GM19397 (cell line): ENCODE data around the gene SLC2A4RG.

Experiments
- ATAC-seq: cut with Tn5 transposase; IDR thresholded peaks from one replicate; pipeline ENCODE4 v1.9.1; 2021; ENCODE audit warnings: mild to moderate bottlenecking, moderate library complexity; ENCODE audit not compliant: unreplicated experiment

SLC2A4RG gene

DNA sequence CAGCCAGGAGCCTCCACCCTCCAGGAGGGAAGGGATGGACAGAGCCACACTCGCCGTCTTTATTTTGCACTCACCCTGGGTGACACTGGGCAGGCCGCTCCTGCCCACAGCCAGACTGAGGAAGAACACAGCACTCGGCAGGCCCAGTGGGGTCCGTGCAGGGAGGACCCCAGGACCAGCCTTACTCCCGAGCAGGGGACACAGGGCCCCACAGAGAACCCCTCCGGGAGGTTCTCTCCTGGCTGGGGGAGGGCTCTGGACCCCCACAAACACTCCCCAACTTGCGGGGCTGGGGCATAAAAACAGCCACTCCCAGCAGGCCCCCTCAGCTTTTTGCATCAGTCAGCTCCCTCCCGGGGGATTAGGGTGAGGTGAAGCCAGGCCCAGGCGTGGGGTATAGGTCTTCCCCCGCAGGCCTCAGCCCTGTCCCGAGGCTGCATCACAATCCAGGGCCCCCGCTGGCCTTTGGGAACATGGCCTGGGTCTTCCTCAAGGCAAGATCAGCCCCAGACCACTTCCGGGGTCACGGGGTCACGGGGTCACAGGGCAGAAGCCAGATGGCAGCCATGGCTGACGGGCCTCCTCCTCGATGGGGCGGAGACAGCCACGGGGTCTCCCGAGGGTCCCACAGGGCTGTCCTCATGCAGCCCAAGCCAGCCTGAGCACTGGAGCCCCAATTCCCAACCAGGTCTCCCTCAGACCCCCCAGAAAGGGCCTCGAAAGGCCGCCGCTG, 39.9 kb upstream of the SLC2A4RG start:
- no peak for ATAC-seq

DNA sequence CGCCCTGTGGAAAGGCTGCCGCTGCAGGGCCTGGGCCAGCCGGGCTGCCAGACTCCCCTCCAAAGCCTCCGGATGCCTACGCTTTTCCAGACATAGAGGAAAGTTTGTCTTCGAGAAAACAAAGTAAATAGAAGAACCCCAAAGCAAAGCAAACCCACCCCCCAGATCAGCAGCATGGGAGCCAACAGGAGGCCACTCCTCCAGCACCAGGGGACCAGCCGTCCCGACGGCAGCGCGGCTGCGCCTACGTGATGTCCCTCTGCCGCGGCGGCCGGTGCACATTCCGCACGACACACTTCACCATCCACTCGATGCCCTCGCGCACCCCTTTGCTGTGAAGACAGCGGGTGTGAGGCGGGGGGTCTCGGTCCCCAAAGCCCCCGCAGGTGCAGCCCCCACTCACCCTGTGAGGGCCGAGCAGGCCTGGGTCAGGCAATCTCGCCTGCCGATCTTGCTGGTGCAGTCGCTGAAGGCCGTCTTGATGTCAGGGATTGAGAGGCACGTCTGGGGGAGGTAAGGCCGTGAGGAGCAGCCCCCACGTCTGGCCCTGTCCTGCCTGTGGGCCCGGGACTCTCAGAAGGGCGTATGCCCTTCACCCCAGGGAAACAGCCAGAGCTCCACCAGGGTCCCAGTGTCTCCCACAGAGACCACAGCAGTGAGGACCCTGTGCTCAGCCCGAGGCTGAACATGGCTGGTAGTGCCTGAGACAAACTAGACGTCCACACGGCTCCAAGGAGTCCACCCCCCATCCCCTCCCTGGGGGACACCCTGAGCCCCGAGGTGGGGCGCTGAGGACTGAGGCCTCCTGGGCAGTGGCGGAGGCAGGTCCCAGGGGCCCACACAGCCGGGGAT, 39.2 kb upstream of the SLC2A4RG start:
- ATAC-seq: no peak

DNA sequence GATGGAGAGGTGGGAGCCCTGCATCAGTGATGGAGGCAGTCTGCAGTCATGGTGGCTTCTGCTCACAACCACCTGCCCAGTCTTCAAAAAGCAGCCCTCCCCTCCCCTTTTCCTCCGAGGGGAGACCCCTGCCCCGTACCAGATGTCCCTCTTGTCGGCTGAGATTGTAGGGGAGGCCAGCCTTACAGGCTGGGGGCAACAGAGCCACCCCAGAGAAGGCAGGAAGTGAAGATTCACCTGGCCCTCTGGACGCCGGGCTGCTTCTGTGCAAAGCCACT, 38.6 kb upstream of the SLC2A4RG start:
- ATAC-seq: no peak

DNA sequence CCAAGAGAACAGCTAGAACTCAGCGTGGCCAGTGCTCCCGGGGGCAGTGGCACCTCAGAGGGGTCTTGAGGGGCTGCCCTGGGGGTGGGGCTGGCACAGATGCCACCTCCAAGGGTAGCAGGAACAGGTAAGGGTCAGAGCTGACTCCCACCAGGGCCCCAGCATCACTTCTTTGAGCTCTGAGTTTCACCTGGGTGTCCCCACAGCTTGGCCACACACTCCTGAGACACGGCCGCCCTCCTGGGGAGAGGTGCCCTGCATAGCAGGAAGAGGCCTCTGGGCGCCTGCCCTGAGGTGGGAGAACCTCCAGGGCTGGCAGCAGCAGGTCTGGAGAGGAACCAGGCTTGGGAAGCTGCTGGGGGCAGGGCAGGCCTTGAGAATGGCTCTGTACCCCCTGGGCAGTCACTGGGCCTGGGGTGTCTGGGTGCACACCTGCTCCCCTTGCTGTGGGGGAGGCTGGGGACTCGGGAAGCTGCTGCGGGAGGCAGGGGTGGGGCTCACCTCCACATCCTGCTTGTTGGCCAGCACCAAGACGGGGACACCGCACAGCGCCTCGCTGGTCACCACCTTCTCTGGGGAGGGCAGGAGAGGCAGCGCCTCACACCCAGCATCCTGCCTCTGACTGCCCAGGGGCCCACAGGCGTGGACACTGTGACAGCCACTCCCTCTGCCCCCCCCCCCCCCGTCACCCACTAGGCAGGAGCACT, 38.1 kb upstream of the SLC2A4RG start:
- no peak for ATAC-seq

DNA sequence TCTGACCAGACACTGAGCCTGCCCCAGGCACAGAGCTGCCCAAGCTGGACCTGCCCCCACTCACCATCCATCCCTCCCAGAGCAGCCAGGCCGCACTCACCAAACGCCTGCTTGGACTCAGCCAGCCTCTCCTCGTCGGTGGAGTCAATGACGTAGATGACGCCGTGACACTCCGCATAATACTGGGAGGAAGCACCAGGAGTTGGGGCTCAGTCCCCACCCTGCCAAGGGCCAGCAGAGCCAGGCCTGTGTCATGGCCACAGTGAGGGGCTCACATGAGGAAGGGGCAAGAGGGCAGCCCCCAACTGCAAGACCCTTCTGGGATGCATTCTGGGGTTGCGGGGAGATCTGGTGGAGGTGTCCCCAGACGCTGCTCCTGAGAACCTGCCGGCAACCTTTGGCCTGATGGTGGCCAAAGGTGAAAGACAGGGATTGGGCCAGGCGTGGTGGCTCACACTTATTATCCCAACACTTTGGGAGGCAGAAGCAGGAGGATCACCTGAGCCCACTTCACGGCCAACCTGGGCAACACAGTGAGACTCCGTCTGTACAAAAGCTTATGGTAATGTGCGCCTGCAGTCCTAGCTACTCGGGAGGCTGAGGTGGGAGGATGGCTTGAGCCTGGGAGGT, 37.4 kb upstream of the SLC2A4RG start:
- no peak for ATAC-seq

DNA sequence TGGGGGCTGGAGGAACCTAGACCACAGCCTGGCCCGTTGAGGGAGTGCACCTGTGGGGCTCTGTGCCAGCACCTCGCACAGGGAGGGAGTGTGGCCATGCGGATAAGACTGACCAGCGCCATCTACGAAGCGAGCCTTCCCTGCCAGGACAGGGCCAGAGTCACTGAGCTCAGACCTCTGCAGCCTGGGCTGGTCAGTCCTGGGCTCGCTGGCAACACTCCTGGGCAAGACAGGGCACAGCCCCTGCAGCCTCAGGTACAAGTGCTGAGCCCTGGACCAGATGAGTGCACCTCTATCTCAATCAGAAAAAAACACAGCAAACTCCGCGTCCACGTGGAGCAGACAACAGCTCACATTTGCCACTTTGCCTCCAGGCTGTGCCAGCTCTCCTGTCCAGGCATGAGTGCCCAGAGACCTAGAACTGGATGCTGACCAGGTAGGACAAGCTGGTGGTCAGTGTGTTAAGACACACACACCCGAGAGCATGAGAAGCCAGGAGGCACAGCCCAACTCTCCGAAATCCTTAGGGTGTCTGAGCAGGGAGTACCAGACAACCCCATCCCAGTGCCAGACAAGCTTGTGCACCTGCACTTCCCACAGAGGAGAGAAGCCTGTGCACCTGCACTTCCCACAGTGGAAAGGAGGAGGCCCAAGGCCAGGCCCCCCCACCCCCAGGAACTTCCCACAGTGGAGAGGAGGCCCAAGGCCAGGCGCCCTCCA, 36.7 kb upstream of the SLC2A4RG start:
- no peak for ATAC-seq

DNA sequence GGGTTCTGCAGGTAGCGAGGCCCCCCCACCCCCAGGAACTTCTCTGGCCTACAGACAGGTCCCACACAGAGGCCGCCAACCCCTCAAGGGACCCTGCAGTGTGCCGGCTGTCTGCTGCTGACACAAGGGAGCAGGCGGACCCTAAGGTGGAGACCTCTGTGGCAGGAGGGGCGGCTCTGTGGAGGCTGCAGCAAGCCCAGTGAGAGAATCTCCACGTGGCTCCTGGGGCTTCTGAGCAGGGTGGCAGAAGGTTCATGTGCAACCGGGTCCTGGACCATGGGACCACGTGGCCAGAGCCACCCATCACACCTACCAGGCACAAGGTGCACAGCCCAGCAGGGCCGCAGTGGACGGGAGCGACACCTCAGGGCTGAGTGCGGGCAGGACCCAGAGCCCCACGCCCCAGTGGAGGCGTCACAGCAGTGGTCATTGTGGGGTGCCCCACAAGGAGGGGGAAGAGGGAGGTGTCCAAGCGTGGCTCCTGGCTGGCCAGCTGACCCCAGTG, 36.1 kb upstream of the SLC2A4RG start:
- ATAC-seq: no peak

DNA sequence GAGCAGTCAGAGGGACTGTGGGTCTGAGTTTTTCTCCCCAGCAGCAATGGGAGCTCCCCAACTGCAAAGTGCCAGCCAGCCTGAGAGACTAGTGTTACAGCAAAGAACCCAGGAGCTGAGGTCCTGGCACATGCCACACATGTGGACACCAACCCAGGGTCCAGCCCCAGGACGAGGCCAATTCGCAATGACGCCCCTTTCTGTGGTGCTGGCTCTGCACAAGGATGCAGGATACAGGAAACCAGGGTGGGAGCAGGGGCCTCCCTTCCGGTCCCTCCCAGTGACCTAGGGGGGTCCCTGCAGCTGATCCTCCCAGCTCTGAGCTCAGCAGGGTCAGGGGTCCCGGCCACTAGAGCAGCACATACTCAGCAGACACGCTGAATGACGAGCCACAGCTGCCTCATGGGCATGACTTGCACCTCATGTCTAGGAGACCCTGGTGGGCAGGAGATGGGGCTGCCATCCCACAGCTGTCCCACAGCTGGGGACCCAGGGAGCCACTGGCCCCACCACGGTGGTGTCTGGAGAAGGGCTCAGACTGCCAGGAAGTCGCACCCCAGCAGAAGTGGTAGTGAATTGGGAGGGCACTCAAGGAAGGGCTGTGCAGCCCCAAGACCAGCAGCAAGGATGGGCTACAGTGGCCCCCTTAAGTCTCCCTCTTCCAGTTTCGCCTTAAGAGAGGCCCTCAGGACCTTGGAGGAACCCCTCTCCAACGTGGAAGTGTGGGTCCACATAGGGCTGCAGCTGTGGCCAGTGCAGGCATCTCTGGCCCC, 35.4 kb upstream of the SLC2A4RG start:
- no peak for ATAC-seq

DNA sequence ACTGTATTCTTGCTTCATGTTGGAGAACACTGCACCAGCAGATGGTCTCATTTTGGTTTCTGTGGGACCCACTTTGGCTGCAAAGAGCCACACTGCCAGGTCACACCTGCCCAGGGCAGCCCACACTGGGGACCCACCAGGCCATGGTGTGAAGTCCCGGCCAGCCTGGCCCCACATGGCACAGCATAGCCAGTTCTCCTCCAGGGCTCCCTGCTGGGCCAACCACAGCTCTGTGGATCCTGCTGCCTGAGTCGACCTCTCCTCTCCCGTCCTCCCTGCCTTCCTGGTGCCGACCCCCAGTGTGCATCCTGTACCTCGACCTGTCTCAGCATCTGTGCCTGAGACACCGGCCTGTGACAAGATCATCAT, 34.8 kb upstream of the SLC2A4RG start:
- ATAC-seq: no peak

DNA sequence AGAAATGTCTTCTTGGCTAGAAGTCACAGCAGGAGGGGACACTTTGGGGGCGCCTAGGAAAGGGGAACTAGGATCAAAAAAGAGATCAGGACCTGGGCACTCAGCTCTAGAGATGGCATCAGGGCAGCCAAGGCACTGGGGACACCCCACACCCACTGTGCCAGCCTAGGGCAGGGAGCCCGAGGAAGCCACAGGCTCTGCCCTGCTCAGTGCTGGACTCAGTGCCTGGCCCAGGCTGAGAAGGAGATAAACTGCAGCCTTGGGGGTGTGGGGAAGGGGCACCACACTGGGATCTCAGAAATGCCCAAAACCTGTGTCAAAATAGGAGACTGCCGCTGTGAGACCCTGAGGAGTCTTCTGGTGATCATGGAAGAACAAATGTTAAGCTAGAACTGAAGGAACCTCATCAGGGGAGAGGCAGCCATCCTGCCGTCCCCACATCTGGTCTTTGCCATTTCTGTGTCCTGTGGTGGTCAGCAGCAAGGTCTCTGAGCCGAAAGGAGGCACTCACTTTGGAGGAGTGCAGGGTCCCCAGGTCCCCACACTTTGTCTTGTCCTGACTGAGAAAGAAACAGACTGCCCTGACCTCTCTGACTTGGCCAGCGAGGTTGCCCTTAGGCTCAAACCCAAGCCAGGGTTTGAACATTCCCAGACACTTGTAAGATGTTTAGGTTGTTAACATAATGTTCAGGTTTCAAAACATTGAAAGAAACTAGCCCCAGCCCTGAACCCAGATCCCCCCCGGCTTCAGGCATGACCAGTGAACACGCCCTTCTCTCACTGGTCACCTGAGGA, 34.1 kb upstream of the SLC2A4RG start:
- no peak for ATAC-seq

DNA sequence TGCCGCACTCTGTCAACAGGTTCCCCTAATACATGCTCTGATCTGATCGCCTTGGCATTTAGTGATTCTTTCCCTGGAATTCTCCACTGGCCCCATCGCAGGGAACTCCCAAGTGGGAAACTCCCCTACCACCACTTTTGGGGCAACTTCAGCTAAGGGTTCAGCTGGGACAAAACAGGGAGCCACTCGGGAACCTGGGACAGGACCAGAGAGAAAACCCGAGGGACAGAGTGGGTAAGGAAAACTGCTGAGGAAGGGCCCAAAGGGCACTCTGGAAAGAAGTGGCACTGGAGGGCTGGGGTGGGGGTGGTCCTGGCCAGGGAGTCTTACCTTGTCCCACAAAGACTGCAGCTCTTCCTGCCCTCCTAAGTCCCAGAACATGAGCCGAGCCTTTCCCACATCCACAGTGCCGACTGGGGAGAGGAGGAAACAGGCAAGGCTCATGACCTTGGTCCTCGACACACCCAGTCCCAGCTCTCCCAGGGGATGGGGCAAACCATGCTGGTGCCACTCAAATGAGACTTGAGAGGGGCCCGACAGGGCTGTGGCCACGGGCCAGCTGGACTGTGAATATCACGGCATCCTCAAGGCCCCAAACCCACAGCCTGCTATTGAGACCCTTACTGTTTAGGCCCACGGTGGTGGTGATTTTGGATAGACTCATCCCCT, 33.4 kb upstream of the SLC2A4RG start:
- ATAC-seq: no peak

DNA sequence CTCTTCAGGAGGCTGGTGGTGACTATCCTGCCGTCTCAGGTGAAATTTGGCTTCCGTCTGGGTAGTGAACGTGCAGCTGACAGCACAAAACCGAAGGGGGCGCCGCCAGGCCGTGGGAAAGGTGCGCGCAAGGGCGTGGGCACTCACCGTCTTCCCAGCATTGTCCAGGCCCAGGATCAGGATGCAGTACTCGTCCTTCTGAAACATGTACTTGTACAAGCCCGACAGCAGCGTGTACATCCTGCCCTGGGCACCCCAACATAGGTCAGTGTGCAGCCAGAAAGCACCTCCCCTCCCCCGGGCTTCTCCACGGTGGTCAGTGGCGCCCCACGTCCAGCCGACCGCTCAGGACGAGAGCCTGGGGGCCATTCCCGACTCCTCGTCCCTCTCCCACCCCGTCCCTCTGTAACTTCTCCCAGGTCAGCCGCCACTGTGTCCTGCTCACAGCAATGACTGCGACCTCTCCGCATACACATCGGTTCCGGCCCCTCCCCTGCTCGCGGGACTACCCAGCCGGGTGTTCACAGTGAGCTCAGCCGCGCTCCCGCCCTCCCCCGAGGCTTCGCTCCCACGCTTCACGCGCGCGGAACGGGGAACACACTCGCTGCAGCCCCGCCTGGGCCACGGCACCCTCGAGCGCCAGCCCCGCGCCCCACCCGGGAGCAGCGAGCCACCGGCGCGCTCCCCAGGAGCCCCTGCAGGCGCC, 32.6 kb upstream of the SLC2A4RG start:
- ATAC-seq: peak; percentile 27

DNA sequence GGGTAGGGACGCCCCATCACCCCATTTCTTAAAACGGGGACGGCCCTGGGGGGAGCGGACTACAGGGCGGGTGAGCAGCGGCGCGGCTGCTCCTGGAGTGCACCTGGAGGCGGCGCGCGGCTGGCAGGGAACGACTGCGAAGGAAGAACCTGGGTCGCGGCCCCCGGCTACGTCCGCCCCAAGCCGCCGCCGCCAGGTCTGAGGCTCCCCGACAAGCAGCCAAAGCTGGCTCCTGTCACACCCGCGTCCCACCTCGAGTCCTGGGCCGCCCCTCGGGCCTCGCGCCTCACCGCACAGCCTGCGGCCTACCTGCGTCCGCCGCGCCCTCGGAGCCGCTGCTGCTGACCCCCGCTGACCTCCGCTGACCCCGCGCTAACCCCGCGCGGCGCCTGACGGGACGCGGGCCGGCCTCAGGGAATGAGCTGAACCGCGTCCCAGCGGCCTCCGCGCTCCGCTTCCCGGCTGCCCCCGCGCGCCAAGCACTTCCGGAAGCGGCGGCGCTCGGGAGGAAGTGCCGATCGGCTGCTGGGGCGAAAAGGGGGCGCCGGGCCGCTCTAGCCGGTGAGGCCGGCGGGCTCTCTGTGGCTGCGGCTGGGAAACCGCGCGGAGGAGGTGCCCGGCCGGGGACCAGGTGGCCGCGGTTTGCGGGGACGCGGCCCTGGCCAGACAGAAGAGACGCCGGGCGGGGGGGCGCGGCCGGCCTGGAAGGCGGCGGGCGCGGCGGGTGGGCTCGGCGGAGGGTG, 31.8 kb upstream of the SLC2A4RG start, which contains the start of the genes ARFRP1 and ZGPAT:
Gene ARFRP1 (minus strand): TSS at position 419 of the 743 bp plus-strand sequence. CDS start 885 bp downstream, outside the sequence.
Gene ZGPAT (plus strand): TSS at position 482 of the 743 bp plus-strand sequence. CDS start 542 bp downstream, outside the sequence.
- peak; percentile 74 for ATAC-seq

DNA sequence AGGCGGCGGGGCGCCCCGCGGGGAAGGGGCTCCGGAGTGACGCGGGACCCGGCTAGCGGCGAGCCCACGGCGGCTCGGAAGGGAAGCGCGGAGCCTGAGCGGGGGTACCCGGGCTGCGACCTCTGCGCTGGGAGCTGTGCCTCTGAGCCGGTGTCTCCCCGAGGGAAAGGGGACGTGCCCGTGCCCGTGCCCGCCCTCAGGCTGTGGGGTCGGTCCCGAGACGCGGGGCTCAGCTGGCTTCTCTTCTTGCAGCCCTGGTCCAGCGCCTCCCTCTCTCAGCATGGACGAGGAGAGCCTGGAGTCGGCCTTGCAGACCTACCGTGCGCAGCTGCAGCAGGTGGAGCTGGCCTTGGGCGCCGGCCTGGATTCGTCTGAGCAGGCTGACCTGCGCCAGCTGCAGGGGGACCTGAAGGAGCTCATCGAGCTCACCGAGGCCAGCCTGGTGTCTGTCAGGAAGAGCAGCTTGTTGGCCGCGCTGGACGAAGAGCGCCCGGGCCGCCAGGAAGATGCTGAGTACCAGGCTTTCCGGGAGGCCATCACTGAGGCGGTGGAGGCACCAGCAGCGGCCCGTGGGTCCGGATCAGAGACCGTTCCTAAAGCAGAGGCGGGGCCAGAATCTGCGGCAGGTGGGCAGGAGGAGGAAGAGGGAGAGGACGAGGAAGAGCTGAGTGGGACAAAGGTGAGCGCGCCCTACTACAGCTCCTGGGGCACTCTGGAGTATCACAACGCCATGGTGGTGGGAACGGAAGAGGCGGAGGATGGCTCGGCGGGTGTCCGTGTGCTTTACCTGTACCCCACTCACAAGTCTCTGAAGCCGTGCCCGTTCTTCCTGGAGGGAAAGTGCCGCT, 31.1 kb upstream of the SLC2A4RG start:
- ATAC-seq: no peak

DNA sequence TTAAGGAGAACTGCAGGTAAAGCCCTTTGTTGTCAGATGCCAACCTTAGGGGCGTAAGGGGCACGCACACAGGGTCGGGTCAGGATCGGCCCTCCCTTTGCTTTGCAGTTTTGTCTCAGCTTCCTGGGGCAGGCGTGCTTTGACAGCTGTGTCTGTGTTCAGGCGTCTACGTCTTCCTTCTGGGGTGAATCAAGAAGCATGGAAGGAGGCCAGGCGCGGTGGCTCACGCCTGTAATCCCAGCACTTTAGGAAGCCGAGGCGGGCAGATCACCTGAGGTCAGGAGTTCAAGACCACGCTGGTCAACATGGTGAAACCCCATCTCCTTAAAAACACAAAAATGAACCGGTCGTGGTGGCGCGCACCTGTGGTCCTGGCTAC, 30.4 kb upstream of the SLC2A4RG start:
- no peak for ATAC-seq

DNA sequence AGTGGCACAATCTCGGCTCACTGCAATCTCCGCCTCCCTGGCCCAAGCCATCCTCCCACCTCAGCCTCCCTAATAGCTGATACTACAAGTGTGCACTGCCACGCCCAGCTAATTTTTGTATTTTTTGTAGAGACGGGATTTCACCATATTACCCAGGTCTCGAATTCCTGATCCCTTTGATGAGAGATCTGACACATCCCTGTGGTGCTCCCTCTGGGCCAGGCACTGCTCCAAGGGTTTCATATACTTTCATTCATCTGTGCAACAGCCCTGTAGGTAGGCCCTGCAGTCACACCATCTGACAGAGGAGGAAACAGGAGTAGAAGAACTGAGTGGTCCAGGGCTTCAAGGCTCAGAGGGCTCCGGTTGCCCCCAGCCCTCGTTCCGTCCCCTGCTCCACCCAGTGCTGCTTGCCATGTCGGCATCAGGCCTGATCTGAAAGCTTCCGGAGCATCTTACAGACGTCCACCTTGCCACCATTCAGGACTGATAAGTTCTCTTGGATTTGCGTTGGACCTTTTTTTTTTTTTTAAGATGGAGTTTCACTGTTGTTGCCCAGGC, 28.4 kb upstream of the SLC2A4RG start:
- no peak for ATAC-seq
